Bronchial epithelial cell (primary cell): ENCODE measurements around the gene ETV5. TPM values are rescaled to one million over a fixed set of nuclear protein-coding genes. Genes with fewer than 3 reads are reported as not detected.
A peak's percentile ranks its signal among the peaks of the same experiment; 100 is the strongest.

Experiments
- DNase-seq: peaks from one replicate; pipeline ENCODE4 v3.0.0-alpha.2; 2010; ENCODE audit warnings: low read depth
- FAIRE-seq: peaks from 2 replicates; lab custom pipeline; 2011; peaks lifted over from hg19 to GRCh38; lab: Jason Lieb, UNC
- H3K27me3 ChIP-seq: 2 replicates; pipeline ENCODE4 v1.5.1; 2011; ENCODE audit warnings: low read length; ENCODE audit not compliant: control insufficient read depth, insufficient read depth
- H3K36me3 ChIP-seq: 2 replicates; pipeline ENCODE4 v1.5.1; 2011; ENCODE audit warnings: low read length; ENCODE audit not compliant: control insufficient read depth, insufficient read depth
- H3K4me3 ChIP-seq: 2 replicates; pipeline ENCODE4 v1.5.1; 2011; ENCODE audit warnings: mild to moderate bottlenecking, low read depth, low read length, control low read depth
- CTCF ChIP-seq: IDR thresholded peaks from 2 replicates; pipeline ENCODE4 v1.5.1; 2011; ENCODE audit warnings: mild to moderate bottlenecking, moderate library complexity, low read length, control low read depth, inconsistent platforms; ENCODE audit not compliant: insufficient read depth, severe bottlenecking
- total RNA-seq: library from RNA; depleted of rRNA; stranded (reverse); fragments of >200 nt; gene quantifications from 2 replicates; pipeline ENCODE4 v1.2.1, GENCODE V29; 2014

ETV5 gene
- total RNA-seq, 1 donor from 2014 or later = 12.9 TPM

DNA sequence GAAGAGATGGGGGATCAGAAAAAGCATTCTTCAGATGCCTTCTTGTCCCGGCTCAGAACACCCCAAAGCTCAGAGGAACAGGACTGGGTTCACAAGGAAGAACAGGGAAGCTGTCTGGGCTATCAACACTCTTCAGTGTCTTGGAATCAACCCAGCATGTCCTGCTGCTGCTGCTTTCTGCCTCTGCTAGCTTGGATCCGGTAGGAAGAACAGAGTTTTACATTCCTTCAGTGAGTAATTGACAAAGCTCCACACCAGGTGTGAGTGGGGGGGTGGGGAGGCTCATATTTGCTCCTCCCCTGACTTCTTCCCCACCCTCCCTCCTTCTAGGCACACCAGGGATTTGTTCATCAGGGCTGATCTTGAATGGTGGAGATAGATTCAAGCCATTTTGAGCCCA is 13.1 kb upstream of the ETV5 start:
- Histone ChIP-seq H3K36me3 (no peaks in the 10 kb centered on the region), H3K27me3 (no peaks in the 10 kb centered on the region), H3K4me3 (no peak overlapping the region)
- no peak for TF ChIP-seq CTCF
- peak; percentile 61 for DNase-seq
- no peak for FAIRE-seq

DNA sequence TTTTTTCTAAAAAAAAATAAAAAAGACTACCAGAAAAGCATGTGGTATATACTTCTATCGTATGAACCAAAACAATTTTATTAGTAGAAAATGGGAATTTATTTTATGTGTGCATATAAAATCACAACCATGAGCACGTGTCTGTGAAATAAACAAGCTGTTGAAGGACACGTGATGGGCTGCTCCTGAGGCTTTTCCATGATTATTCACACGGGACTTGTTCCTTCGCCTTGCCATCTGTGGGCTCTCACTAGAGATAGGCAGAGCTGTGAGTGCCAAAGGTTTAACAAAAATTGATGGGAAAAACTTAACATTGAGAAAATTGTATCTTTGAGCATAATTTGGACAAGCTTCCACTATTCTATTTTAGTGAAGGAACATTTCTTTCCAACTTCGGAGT is 12.4 kb upstream of the ETV5 start:
- TF ChIP-seq CTCF = no peak
- no peak for FAIRE-seq
- Histone ChIP-seq H3K36me3 (no peaks in the 10 kb centered on the region), H3K27me3 (no peaks in the 10 kb centered on the region), H3K4me3 (no peak overlapping the region)
- no peak for DNase-seq

DNA sequence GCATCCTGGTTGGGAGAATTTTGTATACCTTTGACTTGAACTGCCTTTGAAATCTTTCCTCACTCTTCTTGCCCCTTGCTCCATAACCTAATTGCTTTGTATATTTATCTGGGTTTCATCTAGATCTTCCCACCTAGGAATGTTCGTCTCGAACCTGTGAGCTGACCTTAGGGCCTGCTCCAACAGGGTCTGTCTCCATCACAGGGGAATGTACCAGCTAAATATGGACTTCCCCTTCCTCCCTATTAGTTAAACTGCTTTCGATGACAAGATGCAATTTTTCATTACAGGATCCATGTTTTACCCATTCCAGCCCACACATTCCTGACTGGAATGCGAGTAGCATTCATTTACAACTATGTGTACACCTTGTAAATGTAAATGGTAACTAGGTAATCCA is 10.6 kb upstream of the ETV5 start:
- Histone ChIP-seq H3K27me3 (no peaks in the 10 kb centered on the region), H3K36me3 (no peaks in the 10 kb centered on the region), H3K4me3 (no peak overlapping the region)
- DNase-seq = no peak
- FAIRE-seq = no peak
- TF ChIP-seq CTCF = no peak

DNA sequence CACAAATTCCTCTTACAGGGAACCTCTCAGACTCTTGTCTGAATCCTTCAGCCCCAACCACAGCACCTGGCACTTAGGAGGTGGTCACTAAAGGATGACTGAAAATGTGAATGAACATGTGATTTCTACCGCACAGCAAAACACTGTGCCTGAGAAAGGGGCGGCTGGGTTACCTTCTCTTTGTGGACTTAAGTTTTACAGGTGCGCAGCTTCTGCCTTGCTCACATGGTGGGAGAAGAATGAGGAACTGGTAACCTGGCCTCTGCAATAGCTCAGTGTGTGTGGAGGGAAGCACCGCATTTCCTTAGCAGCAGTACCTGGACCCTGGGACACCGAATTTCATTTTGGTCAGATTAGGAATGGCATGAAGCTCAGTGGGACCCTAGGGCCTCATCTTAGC is 9.8 kb upstream of the ETV5 start:
- DNase-seq (no peak), FAIRE-seq (no peak)
- Histone ChIP-seq H3K4me3 (no peak overlapping the region), H3K36me3 (no peaks in the 10 kb centered on the region), H3K27me3 (no peaks in the 10 kb centered on the region)
- TF ChIP-seq CTCF = no peak

GRCh38 chr3:186117521-186118134 is 8.7 kb upstream of the ETV5 start:
- H3K36me3 ChIP-seq = no peaks in the 10 kb centered on the region
- H3K4me3 ChIP-seq = no peak overlapping the region
- DNase-seq = no peak
- no peak for TF ChIP-seq CTCF
- no peak for FAIRE-seq
- no peaks in the 10 kb centered on the region for H3K27me3 ChIP-seq
